GM19351 (cell line): Measurements from ENCODE around the gene MSI2.

Source experiments
- ATAC-seq: cut with Tn5 transposase; IDR thresholded peaks from one replicate; pipeline ENCODE4 v1.9.1; 2021; ENCODE audit warnings: mild to moderate bottlenecking, moderate library complexity; ENCODE audit not compliant: unreplicated experiment

Gene MSI2

GRCh38 chr17:57425903-57426880, 169.9 kb downstream of the MSI2 start:
- ATAC-seq, result no peak

GRCh38 chr17:57429966-57430365, 173.6 kb downstream of the MSI2 start:
- ATAC-seq, result no peak

GRCh38 chr17:57431415-57431814, 175.1 kb downstream of the MSI2 start:
- no peak for ATAC-seq

GRCh38 chr17:57432507-57433277, 176.4 kb downstream of the MSI2 start:
- no peak for ATAC-seq

GRCh38 chr17:57433452-57433851, 177.1 kb downstream of the MSI2 start:
- ATAC-seq, result no peak

- ATAC-seq, result no peak
Observed at GRCh38 chr17:57434361-57434760, 178.0 kb downstream of the MSI2 start.

- ATAC-seq, result no peak
Observed at GRCh38 chr17:57436565-57436964, 180.2 kb downstream of the MSI2 start.

GRCh38 chr17:57438066-57438731, 181.9 kb downstream of the MSI2 start:
- no peak for ATAC-seq

GRCh38 chr17:57439651-57440050, 183.3 kb downstream of the MSI2 start:
- ATAC-seq, result no peak

- no peak for ATAC-seq
Observed at GRCh38 chr17:57440522-57441269, 184.4 kb downstream of the MSI2 start.

GRCh38 chr17:57441270-57441600, 184.9 kb downstream of the MSI2 start:
- ATAC-seq, result no peak

GRCh38 chr17:57442401-57442823, 186.1 kb downstream of the MSI2 start:
- ATAC-seq, result no peak

- ATAC-seq, result no peak
Observed at GRCh38 chr17:57442914-57443571, 186.7 kb downstream of the MSI2 start.

GRCh38 chr17:57443781-57444180, 187.5 kb downstream of the MSI2 start:
- no peak for ATAC-seq

- ATAC-seq, result no peak
Observed at GRCh38 chr17:57444682-57445450, 188.5 kb downstream of the MSI2 start.

GRCh38 chr17:57445772-57446472, 189.6 kb downstream of the MSI2 start:
- ATAC-seq, result no peak

GRCh38 chr17:57447357-57447989, 191.2 kb downstream of the MSI2 start:
- ATAC-seq, result no peak

- no peak for ATAC-seq
Observed at GRCh38 chr17:57447990-57448758, 191.9 kb downstream of the MSI2 start.
